ENCODE results near the gene CCNG1.
"Not testable (repeated sequence)": the region's sequence is repeated elsewhere in the genome, so short reads cannot be mapped to it uniquely, and the experiment has no call there.

DNA sequence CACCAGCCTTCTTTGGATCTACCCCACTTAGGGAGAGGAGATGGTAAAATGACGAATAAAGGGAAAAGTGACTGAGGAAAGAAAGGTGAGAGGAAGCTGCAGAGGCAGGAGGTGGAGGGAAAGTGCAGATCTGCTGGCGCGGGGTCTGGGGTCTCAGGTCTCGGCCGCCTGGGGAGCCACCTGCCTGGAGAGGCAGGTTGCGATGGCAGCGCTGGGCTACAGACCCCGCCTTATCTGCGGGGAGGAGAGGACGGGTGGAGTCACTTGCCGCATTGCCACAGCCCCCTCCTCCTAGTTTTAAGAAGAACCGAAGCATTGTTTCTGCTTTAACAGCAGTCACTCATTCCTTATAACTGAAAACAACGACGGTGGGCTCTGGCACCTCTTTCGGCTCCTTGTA lies 21.7 kb upstream of the CCNG1 start:
- TF ChIP-seq, protein P1, sequence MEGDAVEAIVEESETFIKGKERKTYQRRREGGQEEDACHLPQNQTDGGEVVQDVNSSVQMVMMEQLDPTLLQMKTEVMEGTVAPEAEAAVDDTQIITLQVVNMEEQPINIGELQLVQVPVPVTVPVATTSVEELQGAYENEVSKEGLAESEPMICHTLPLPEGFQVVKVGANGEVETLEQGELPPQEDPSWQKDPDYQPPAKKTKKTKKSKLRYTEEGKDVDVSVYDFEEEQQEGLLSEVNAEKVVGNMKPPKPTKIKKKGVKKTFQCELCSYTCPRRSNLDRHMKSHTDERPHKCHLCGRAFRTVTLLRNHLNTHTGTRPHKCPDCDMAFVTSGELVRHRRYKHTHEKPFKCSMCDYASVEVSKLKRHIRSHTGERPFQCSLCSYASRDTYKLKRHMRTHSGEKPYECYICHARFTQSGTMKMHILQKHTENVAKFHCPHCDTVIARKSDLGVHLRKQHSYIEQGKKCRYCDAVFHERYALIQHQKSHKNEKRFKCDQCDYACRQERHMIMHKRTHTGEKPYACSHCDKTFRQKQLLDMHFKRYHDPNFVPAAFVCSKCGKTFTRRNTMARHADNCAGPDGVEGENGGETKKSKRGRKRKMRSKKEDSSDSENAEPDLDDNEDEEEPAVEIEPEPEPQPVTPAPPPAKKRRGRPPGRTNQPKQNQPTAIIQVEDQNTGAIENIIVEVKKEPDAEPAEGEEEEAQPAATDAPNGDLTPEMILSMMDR (optimal IDR thresholded peaks at IDR 0.05 in 1 of 3, IDR thresholded peaks at IDR 0.05 in 1 of 3, conservative IDR thresholded peaks at IDR 0.05 in 1 of 3; ENCODE audit: extremely low read depth in 1 of 3, insufficient read depth in 2 of 3, low read length in 3 of 3) = not testable (repeated sequence)
- not testable (repeated sequence) for TF ChIP-seq EZH2 (IDR thresholded peaks at IDR 0.05; ENCODE audit: low read length)

All from keratinocyte (primary cell).